Endothelial cell (in vitro differentiated cells): ENCODE results near the gene PLXNA1. TPM values are rescaled to one million over a fixed set of nuclear protein-coding genes. Genes with fewer than 3 reads are reported as not detected.

Experiments used
- DNase-seq: peaks from one replicate; pipeline ENCODE4 v3.0.0; 2021; ENCODE audit warnings: low spot score
- H3K27ac Mint-ChIP-seq: one replicate; pipeline ENCODE4 v1.8.0; 2021; ENCODE audit warnings: mixed read lengths, inconsistent platforms; ENCODE audit not compliant: unreplicated experiment
- H3K27me3 Mint-ChIP-seq: one replicate; pipeline ENCODE4 v1.8.0; 2021; ENCODE audit warnings: mild to moderate bottlenecking, moderate library complexity, mixed read lengths, inconsistent platforms; ENCODE audit not compliant: unreplicated experiment
- H3K36me3 Mint-ChIP-seq: one replicate; pipeline ENCODE4 v1.8.0; 2021; ENCODE audit warnings: mild to moderate bottlenecking, low read depth, mixed read lengths, inconsistent platforms; ENCODE audit not compliant: unreplicated experiment
- H3K4me1 Mint-ChIP-seq: one replicate; pipeline ENCODE4 v1.8.0; 2021; ENCODE audit warnings: mild to moderate bottlenecking, mixed read lengths, inconsistent platforms; ENCODE audit not compliant: unreplicated experiment
- H3K4me3 Mint-ChIP-seq: one replicate; pipeline ENCODE4 v1.8.0; 2021; ENCODE audit warnings: mild to moderate bottlenecking, mixed read lengths, inconsistent platforms; ENCODE audit not compliant: unreplicated experiment
- H3K9me3 Mint-ChIP-seq: one replicate; pipeline ENCODE4 v1.8.0; 2021; ENCODE audit warnings: mixed read lengths, inconsistent platforms; ENCODE audit not compliant: unreplicated experiment
- CTCF ChIP-seq: fragments of 200-600 bp; sonication (generic); IDR thresholded peaks from one replicate; pipeline ENCODE4 v1.5.0; 2021; ENCODE audit warnings: antibody characterized with exemption; ENCODE audit not compliant: unreplicated experiment
- total RNA-seq: library from RNA; stranded (reverse); fragmentation: NEBNext Ultra II Directional; extraction: Animal tissue kit (Norgen Biotek cat#: 25700); gene quantifications from one replicate; pipeline ENCODE4 v1.2.1, GENCODE V29; 2021; ENCODE audit not compliant: unreplicated experiment

PLXNA1 gene
- total RNA-seq, 1 donor from 2014 or later = 31.8 TPM

- TF ChIP-seq CTCF = no peak
- peaks cover 9% of the 10 kb centered on the region for H3K4me1 Mint-ChIP-seq
- H3K36me3 Mint-ChIP-seq = no peaks in the 10 kb centered on the region
- H3K4me3 Mint-ChIP-seq = no peak overlapping the region
- H3K27ac Mint-ChIP-seq = no peak overlapping the region
- H3K9me3 Mint-ChIP-seq = no peaks in the 10 kb centered on the region
- no peak for DNase-seq
- peaks cover 7% of the 10 kb centered on the region for H3K27me3 Mint-ChIP-seq
These were observed 20.2 kb downstream of the PLXNA1 start for GRCh38 chr3:127003175-127003555.

GRCh38 chr3:127003601-127004280, 20.8 kb downstream of the PLXNA1 start:
- H3K4me1 Mint-ChIP-seq = peaks cover 8% of the 10 kb centered on the region
- no peaks in the 10 kb centered on the region for H3K36me3 Mint-ChIP-seq
- no peak overlapping the region for H3K4me3 Mint-ChIP-seq
- no peak for DNase-seq
- peaks cover 7% of the 10 kb centered on the region for H3K27me3 Mint-ChIP-seq
- H3K9me3 Mint-ChIP-seq = no peaks in the 10 kb centered on the region
- TF ChIP-seq CTCF = no peak
- H3K27ac Mint-ChIP-seq = no peak overlapping the region

GRCh38 chr3:127004641-127005397, 21.9 kb downstream of the PLXNA1 start:
- Mint-ChIP-seq H3K36me3 (no peaks in the 10 kb centered on the region), H3K27me3 (peaks cover 7% of the 10 kb centered on the region), H3K4me1 (peaks cover 7% of the 10 kb centered on the region), H3K27ac (no peak overlapping the region), H3K9me3 (no peaks in the 10 kb centered on the region), H3K4me3 (no peak overlapping the region)
- DNase-seq = no peak
- no peak for TF ChIP-seq CTCF

GRCh38 chr3:127005864-127006500, 23.1 kb downstream of the PLXNA1 start:
- H3K9me3 Mint-ChIP-seq = no peaks in the 10 kb centered on the region
- H3K36me3 Mint-ChIP-seq = no peaks in the 10 kb centered on the region
- DNase-seq = no peak
- no peak overlapping the region for H3K4me3 Mint-ChIP-seq
- H3K4me1 Mint-ChIP-seq = peaks cover 7% of the 10 kb centered on the region
- peaks cover 7% of the 10 kb centered on the region for H3K27me3 Mint-ChIP-seq
- no peak overlapping the region for H3K27ac Mint-ChIP-seq
- TF ChIP-seq CTCF = no peak
